ENCODE measurements around the gene ABCB11.
A peak's percentile ranks its signal among the peaks of the same experiment; 100 is the strongest.

DNA sequence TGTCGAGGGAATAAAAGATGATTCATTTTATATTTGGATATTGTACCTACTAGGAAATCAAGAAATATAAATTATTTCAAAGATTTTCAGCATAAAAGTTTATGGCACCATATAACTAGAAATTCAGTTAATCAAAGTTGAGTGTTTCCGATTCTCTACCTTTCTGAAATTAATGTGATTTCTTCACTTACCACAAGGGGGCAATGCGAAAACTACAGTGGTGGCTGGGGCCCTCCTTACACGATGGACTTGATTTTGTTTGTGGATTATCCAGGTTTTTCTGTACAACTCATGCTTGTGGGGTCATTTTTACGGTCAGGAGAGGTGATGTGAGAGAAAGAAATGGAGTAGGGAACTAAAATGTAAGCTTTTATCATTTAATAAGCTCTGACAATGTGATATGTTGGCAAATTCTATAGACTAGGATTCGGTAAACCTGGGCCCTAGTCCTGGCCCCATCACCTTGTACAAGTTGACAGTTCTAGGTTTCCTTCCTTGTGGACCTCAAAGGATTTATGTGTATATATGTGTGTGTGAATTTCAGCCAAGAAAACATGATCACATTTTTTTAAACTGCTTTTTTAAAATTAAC, 82.4 kb downstream of the ABCB11 start:
- TF ChIP-seq, protein P1, sequence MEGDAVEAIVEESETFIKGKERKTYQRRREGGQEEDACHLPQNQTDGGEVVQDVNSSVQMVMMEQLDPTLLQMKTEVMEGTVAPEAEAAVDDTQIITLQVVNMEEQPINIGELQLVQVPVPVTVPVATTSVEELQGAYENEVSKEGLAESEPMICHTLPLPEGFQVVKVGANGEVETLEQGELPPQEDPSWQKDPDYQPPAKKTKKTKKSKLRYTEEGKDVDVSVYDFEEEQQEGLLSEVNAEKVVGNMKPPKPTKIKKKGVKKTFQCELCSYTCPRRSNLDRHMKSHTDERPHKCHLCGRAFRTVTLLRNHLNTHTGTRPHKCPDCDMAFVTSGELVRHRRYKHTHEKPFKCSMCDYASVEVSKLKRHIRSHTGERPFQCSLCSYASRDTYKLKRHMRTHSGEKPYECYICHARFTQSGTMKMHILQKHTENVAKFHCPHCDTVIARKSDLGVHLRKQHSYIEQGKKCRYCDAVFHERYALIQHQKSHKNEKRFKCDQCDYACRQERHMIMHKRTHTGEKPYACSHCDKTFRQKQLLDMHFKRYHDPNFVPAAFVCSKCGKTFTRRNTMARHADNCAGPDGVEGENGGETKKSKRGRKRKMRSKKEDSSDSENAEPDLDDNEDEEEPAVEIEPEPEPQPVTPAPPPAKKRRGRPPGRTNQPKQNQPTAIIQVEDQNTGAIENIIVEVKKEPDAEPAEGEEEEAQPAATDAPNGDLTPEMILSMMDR (IDR thresholded peaks at IDR 0.05 in 8 of 11, conservative IDR thresholded peaks at IDR 0.05 in 3 of 11) = peak in 8 of 11 experiments; percentile 16 to 59 (median 44)
- TF ChIP-seq POLR2AphosphoS5 (IDR thresholded peaks at IDR 0.05) = no peak

Measured in spleen (tissue), 7 donors.